ENCODE measurements around the gene SLC9A5. TPM values are rescaled to one million over a fixed set of nuclear protein-coding genes. Genes with fewer than 3 reads are reported as not detected.

The SLC9A5 gene, protein sequence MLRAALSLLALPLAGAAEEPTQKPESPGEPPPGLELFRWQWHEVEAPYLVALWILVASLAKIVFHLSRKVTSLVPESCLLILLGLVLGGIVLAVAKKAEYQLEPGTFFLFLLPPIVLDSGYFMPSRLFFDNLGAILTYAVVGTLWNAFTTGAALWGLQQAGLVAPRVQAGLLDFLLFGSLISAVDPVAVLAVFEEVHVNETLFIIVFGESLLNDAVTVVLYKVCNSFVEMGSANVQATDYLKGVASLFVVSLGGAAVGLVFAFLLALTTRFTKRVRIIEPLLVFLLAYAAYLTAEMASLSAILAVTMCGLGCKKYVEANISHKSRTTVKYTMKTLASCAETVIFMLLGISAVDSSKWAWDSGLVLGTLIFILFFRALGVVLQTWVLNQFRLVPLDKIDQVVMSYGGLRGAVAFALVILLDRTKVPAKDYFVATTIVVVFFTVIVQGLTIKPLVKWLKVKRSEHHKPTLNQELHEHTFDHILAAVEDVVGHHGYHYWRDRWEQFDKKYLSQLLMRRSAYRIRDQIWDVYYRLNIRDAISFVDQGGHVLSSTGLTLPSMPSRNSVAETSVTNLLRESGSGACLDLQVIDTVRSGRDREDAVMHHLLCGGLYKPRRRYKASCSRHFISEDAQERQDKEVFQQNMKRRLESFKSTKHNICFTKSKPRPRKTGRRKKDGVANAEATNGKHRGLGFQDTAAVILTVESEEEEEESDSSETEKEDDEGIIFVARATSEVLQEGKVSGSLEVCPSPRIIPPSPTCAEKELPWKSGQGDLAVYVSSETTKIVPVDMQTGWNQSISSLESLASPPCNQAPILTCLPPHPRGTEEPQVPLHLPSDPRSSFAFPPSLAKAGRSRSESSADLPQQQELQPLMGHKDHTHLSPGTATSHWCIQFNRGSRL
- total RNA-seq = 0.21 and 0.72 TPM in 2 replicates

DNA sequence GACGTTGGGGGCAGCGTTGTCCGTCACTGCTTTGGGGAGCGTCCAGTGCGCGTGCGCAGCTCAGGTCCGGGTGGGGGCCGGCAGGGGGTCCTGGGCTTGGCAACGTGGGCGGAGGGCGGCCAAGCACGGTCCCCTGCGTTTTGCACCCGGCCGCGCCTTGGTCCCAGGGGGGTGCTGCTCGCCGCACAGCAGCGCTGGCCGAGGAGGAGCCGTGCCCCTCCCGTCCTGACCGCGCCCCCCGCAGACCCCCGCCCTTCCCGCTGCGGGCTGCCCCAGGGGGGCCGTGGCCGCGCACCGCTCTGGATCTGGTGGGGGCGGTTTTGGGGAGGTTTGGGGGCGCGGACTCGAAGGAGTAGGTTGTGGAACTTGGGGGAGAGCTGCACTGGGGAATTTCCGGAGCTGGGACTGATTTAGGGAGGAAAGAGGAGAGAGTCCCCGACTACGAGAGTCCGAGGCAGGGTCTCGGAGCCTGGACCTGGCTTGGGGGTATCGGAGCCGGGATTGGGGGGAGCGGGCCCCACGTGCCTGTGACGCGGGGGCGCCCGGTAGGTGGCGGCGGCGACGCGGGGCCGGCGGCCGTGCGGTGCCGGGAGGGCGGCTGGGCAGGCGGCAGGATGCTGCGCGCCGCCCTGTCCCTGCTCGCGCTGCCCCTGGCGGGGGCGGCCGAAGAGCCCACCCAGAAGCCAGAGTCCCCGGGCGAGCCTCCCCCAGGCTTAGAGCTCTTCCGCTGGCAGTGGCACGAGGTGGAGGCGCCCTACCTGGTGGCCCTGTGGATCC is at the start of gene SLC9A5:
Gene SLC9A5 (plus strand): TSS at position 579 of the 777 bp plus-strand sequence. CDS start 36 bp downstream, at position 615.

DNA sequence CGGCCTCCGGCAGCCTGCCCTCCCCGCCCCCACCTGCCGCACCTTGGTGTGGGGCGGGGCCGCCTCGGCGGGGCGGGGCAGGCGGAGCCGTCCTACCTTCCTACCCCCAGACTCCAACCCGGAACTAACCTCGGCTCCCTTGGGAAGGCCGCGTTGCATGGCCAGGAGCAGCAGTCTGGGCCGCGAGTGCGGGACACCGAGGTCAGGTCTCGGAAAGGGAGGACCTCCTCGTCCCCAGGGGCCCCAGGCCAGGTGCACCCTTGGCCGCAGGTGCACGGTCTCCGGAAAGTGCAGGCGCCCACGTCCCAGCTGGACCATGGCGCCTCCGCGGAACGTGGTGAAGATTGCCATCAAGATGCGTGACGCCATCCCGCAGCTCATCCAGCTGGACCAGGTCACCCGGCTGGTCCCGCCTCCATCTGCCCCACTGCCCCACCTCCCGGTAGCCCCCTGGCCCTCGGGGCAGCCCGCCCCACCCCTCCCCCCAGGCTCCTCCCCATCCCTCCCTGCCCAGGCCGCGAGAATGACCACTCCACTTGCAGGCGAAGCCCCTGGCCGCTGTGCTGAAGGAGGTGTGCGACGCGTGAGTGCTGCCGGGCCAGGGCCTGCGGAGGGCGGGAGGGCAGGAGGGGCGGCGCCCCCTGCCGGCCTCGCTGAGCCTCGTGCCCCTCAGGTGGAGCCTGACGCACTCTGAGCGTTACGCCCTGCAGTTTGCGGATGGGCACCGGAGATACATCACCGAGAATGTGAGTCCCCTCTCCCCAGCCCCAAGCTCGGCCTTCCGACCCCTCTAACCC is 49.6 kb upstream of the SLC9A5 start, which contains the start of gene ELMO3:
Gene ELMO3 (plus strand): TSS at position 121 of the 797 bp plus-strand sequence. CDS start 196 bp downstream, at position 317.

DNA sequence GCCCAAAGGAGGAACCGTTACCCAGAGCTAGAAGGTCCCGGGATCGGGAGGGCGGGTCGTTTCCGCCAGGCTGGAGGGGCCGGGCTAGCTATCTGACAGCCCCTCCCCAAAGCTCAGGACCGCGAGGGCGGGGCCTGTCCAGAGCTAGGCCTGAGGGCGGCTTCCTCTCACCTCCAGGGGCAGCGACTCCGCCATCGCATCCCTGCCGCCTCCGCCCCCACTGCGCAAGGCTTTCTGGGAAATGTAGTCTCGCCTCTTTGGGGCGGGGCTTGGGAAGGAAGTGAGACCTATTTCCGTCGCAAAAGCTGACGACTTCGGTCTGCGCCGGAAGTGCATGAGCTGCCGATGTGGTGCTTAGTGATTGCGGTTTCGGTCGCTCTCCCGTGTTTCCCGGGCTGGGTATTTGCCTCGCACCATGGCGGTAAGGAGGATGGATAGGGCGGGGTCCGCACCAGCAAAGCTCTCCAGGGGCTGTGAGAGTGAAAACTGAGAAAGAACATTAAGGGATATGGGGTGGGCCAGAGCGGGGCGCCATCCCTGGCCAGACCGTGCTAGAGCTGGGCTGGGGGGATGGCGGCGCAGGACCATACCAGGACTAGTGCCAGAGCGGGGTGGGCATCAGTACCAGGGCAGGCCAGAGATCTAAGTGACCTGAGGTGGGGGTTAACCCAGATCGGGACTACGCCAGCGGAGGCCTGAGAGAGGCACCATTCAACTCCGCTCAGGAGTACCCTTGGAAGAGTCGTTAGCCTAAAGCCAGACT is 21.8 kb upstream of the SLC9A5 start, which contains the start of gene TMEM208:
Gene TMEM208 (plus strand): TSS at position 327 of the 763 bp plus-strand sequence. CDS start 89 bp downstream, at position 416.

DNA sequence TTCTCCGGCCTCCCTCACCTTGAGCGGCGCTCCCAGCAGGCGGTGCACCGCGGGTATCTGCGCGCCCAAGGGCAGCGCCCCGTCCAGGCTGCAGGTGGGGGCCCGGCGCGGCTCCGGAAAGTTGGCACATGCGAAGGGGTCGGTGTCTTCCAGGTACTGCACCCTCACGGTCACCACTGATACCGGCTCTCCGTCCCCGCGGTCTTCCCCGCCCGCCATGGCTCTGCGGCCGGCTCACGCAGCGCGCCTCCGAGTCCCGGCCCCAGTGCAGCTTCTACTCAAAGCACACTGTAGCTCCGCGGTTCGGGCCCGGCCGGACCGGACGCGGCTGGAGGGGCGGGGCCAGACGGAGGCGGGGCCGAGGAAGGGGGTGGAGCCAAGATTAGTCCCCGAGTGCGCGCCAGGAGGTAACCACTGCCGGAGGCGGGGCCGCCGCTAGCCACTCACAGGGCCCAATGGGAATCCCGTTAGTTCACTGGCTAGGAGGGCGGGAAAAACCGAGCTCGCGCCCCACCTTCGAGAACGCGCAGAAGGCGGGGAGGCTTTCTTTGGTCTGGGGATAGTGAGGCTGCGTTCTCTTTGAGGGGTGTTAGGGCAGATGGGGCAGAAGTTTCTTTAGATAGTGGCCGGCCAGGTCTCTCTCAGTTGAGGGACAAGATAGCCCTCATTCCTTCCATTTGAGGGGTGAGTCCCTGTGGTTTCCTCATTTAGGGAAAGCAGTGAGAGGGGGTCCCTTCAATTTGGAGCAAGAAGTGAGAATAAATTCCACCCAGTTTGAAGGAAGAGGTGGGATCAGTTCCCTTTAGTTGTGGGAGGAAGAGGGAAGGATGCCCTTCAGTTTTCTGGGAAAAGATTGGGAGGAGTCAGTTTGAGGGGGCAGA is 1.3 kb upstream of the SLC9A5 start, which contains the start of gene FHOD1:
Gene FHOD1 (minus strand): TSS at position 290 of the 881 bp plus-strand sequence. CDS start 71 bp downstream, at position 219.

DNA sequence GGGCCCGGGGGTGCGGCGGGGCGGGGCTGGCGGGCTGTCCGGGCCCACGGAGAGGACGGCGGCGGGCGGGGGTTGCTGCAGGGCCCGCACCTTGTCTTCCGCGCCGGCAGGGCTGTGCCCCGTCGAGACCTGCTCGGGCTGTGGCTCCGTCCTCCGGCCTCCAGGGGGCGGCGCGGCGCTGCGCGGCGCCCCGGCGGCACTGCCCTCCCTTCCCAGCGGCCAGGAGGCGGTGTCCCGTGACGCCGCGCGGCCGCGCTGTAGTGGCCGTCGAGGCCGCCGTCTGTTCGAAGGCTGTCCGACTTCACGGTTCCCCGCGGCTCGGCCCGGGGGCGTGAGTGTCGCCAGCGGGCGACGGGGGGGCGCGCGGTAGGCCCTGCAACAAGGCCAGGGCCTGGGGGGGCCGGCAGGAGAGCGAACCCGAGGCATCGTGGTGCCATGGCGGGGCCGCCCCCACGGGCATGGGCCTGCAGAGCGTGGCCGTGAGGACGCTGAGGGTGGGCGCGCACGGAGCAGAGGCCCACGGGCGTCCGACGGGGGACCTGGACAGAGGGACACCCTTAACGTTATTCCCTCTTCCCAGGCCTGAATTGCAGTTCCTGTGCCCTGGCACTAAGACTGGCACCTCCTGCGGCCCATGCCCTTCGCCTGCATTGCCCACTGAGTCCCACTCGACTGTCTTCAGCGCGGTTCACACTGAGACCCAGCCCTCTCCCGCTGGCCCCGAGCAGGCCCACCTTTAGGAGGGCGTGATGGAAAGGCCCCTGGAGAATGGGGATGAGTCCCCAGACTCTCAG is 30.7 kb downstream of the SLC9A5 start, which contains the start of gene PLEKHG4:
Gene PLEKHG4 (plus strand): TSS at position 237 of the 794 bp plus-strand sequence. CDS start 513 bp downstream, at position 750.

Other genes with a start within 250 kb of the SLC9A5 start
- gene CBFB, start 219.8 kb upstream of the SLC9A5 start, total RNA-seq = 95.7 and 123 TPM in 2 replicates
- 12.1 and 12.5 TPM in 2 replicates for gene PHAF1, start 139.0 kb upstream of the SLC9A5 start, total RNA-seq
- gene B3GNT9, start 98.0 kb upstream of the SLC9A5 start, total RNA-seq = 8.9 and 15.8 TPM in 2 replicates
- 35.4 and 48.2 TPM in 2 replicates for gene TRADD, start 89.1 kb upstream of the SLC9A5 start, total RNA-seq
- 8.0 and 8.3 TPM in 2 replicates for gene FBXL8, start 89.0 kb upstream of the SLC9A5 start, total RNA-seq
- gene HSF4, start 84.2 kb upstream of the SLC9A5 start, total RNA-seq = 3.1 and 6.2 TPM in 2 replicates
- gene NOL3, start 78.4 kb upstream of the SLC9A5 start, total RNA-seq = 30.1 and 32.4 TPM in 2 replicates
- gene MATCAP1, start 65.0 kb upstream of the SLC9A5 start, total RNA-seq = 3.6 and 3.8 TPM in 2 replicates
- gene EXOC3L1, start 58.8 kb upstream of the SLC9A5 start, total RNA-seq = not detected in 2 replicates
- 51.2 and 72.3 TPM in 2 replicates for gene E2F4, start 56.8 kb upstream of the SLC9A5 start, total RNA-seq
- 43.7 and 49.2 TPM in 2 replicates for gene ELMO3, start 49.8 kb upstream of the SLC9A5 start, total RNA-seq
- 30.4 and 45.8 TPM in 2 replicates for gene TMEM208, start 21.8 kb upstream of the SLC9A5 start, total RNA-seq
- gene FHOD1, start 1.5 kb upstream of the SLC9A5 start, total RNA-seq = 4.0 and 4.3 TPM in 2 replicates
- 16.1 and 21.1 TPM in 2 replicates for gene PLEKHG4, start 30.6 kb downstream of the SLC9A5 start, total RNA-seq
- gene KCTD19, start 77.8 kb downstream of the SLC9A5 start, total RNA-seq = not detected in 2 replicates
- not detected in 2 replicates for gene LRRC36, start 77.8 kb downstream of the SLC9A5 start, total RNA-seq
- 0.24 and 0.43 TPM in 2 replicates for gene TPPP3, start 144.5 kb downstream of the SLC9A5 start, total RNA-seq
- 3.4 and 3.6 TPM in 2 replicates for gene ZDHHC1, start 167.5 kb downstream of the SLC9A5 start, total RNA-seq
- 1.9 and 3.8 TPM in 2 replicates for gene HSD11B2, start 182.1 kb downstream of the SLC9A5 start, total RNA-seq
- gene ATP6V0D1, start 232.2 kb downstream of the SLC9A5 start, total RNA-seq = 89.3 and 113 TPM in 2 replicates
- not detected in 2 replicates for gene AGRP, start 234.6 kb downstream of the SLC9A5 start, total RNA-seq